Measurements from ENCODE around the gene SUN5. TPM values are rescaled to one million over a fixed set of nuclear protein-coding genes. Genes with fewer than 3 reads are reported as not detected.

The SUN5 gene
- total RNA-seq, 1 experiment from 2014 or later: not detected

- no peaks in the 10 kb centered on the region for H3K4me1 ChIP-seq
- H3K4me3 ChIP-seq (ENCODE audit: low read depth, low read length): no peak overlapping the region
- peaks cover 10% of the 10 kb centered on the region for H3K9me3 Mint-ChIP-seq (ENCODE audit: unreplicated experiment)
- DNase-seq: no peak
- no TSS peak for BruUV-seq (replicated peaks)
- H3K27me3 ChIP-seq (replicated peaks; ENCODE audit: control insufficient read depth, insufficient read depth, low read length): peaks cover 3% of the 10 kb centered on the region
- TF ChIP-seq, protein P1, sequence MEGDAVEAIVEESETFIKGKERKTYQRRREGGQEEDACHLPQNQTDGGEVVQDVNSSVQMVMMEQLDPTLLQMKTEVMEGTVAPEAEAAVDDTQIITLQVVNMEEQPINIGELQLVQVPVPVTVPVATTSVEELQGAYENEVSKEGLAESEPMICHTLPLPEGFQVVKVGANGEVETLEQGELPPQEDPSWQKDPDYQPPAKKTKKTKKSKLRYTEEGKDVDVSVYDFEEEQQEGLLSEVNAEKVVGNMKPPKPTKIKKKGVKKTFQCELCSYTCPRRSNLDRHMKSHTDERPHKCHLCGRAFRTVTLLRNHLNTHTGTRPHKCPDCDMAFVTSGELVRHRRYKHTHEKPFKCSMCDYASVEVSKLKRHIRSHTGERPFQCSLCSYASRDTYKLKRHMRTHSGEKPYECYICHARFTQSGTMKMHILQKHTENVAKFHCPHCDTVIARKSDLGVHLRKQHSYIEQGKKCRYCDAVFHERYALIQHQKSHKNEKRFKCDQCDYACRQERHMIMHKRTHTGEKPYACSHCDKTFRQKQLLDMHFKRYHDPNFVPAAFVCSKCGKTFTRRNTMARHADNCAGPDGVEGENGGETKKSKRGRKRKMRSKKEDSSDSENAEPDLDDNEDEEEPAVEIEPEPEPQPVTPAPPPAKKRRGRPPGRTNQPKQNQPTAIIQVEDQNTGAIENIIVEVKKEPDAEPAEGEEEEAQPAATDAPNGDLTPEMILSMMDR (IDR thresholded peaks at IDR 0.05; ENCODE audit: insufficient read depth in 1 of 2, low read depth in 1 of 2, low read length in 1 of 2, severe bottlenecking in 1 of 2, unreplicated experiment in 1 of 2): no peak
- H3K27me3 Mint-ChIP-seq (ENCODE audit: insufficient read depth, unreplicated experiment): peaks cover 18% of the 10 kb centered on the region
- peaks cover 10% of the 10 kb centered on the region for H3K9me3 ChIP-seq
- no peaks in the 10 kb centered on the region for H3K36me3 Mint-ChIP-seq (ENCODE audit: insufficient read depth, unreplicated experiment)
- no peaks in the 10 kb centered on the region for H3K4me1 Mint-ChIP-seq (ENCODE audit: low read depth, unreplicated experiment)
- H3K4me3 Mint-ChIP-seq (ENCODE audit: unreplicated experiment): no peak overlapping the region
- POLR2A ChIA-PET: no interaction called here
- H3K36me3 ChIP-seq (ENCODE audit: control insufficient read depth, insufficient read depth, low read length): no peaks in the 10 kb centered on the region
- CTCF ChIA-PET: no interaction called here
- H3K27ac Mint-ChIP-seq (ENCODE audit: unreplicated experiment): no peak overlapping the region
- intact Hi-C loops (cut with micrococcal nuclease; ENCODE audit: unreplicated experiment): loop anchor here (5.0 to 10.0 kb wide), 2 partner anchors 89 to 104 kb away; no protein-coding TSS in a partner anchor
Observed at GRCh38 chr20:33008336-33009213, 4.3 kb upstream of the SUN5 start.

DNA sequence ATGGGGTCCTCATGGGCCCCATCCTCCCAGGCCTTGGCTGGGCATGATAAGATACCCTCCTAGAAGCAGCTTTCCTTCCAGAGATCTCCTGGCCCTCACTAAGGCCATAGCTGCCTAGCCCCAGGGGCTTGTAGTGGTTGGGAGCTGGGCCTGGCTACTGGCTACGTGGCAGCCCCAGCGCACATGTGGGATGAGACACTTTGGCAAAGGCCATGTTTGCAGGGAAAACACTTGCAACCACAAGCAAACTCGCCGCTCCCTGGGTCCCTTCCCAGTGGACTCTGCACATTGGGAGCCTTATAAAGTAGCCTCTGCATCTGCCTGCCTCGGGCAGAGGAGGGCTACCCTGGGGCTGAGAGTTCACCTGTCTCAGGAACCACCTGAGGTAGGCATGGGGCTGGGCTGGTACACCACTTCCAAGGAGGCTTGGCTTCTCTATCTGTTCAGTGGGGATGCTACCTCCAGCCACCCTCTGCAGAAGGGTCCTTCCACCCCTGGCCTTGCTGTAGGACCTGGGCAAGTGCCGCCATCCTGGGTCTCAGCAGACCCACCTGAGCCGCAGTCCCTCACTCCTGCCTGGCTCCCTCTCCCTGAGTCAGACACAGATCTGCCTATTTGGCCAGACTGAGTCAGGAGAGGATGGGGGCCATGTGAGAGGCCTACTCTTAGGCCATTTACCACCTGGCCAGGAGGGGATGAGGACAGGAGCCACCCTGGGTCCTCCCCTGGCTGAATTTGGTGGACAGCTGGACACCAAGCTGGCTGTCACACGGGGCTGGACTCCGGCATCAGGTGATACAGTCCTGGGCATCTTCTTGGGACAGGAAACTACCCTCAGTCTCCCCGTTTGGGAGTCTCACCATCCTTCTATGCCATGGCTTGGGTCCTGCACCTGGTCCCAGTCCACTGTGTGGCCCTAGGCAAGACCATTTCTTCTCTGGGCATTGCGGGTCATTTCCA lies 3.4 kb upstream of the SUN5 start, which contains the start of gene BPIFB2:
BPIFB2 (plus strand) TSS at position 329 of the 960 bp plus-strand sequence. CDS start 871 bp downstream, outside the sequence.
- H3K36me3 Mint-ChIP-seq (ENCODE audit: insufficient read depth, unreplicated experiment): no peaks in the 10 kb centered on the region
- TF ChIP-seq, protein P1 (IDR thresholded peaks at IDR 0.05; ENCODE audit: insufficient read depth in 1 of 2, low read depth in 1 of 2, low read length in 1 of 2, severe bottlenecking in 1 of 2, unreplicated experiment in 1 of 2): no peak
- ChIA-PET CTCF (no interaction called here), POLR2A (no interaction called here)
- no peaks in the 10 kb centered on the region for H3K36me3 ChIP-seq (ENCODE audit: control insufficient read depth, insufficient read depth, low read length)
- no peak within 1 kb of the TSS for H3K4me3 ChIP-seq (ENCODE audit: low read depth, low read length)
- intact Hi-C loops (cut with micrococcal nuclease; ENCODE audit: unreplicated experiment): loop anchor here (5.0 to 10.0 kb wide), 2 partner anchors 90 to 103 kb away; no protein-coding TSS in a partner anchor
- H3K27ac Mint-ChIP-seq (ENCODE audit: unreplicated experiment): no peak within 1 kb of the TSS
- no peaks in the 10 kb centered on the region for H3K4me1 Mint-ChIP-seq (ENCODE audit: low read depth, unreplicated experiment)
- H3K9me3 Mint-ChIP-seq (ENCODE audit: unreplicated experiment): peaks cover 10% of the 10 kb centered on the region
- peaks cover 10% of the 10 kb centered on the region for H3K9me3 ChIP-seq
- DNase-seq: no peak
- no peak within 1 kb of the TSS for H3K4me3 Mint-ChIP-seq (ENCODE audit: unreplicated experiment)
- BruUV-seq (replicated peaks): no TSS peak
- peaks cover 18% of the 10 kb centered on the region for H3K27me3 Mint-ChIP-seq (ENCODE audit: insufficient read depth, unreplicated experiment)
- peaks cover 3% of the 10 kb centered on the region for H3K27me3 ChIP-seq (replicated peaks; ENCODE audit: control insufficient read depth, insufficient read depth, low read length)
- no peaks in the 10 kb centered on the region for H3K4me1 ChIP-seq

DNA sequence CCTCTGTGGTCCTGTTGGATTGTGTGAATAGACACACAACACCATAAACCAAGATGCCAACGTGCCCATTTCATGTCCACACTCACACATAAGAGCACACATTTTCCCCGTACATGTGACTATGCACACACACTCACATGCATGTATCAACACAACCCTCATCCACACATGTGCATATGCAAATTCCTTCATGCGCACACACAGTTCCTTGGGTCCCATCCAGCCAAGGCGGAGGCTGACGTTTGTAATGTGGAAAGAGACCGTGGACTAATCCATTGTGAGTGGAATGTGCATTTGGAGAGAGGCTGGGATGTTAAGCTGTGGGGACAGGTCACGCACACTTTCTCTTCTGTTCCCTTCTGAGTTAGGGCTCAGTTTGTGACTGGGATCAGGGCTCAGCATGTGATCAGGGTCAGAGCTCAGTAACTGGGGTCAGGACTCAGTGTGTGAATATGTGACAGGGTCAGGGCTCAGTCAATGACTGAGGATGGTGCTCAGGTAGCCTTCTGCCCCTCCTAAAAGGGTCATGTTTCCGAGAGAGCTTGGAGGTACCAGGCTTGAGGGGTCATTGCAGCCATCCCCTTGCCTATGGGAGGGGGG lies 2.6 kb upstream of the SUN5 start:
- Histone ChIP-seq H3K4me1 (no peaks in the 10 kb centered on the region), H3K36me3 (ENCODE audit: control insufficient read depth, insufficient read depth, low read length) (no peaks in the 10 kb centered on the region), H3K9me3 (peaks cover 10% of the 10 kb centered on the region), H3K27me3 (replicated peaks; ENCODE audit: control insufficient read depth, insufficient read depth, low read length) (peaks cover 3% of the 10 kb centered on the region), H3K4me3 (ENCODE audit: low read depth, low read length) (no peak overlapping the region)
- TF ChIP-seq, protein P1 (IDR thresholded peaks at IDR 0.05; ENCODE audit: insufficient read depth in 1 of 2, low read depth in 1 of 2, low read length in 1 of 2, severe bottlenecking in 1 of 2, unreplicated experiment in 1 of 2): no peak
- Mint-ChIP-seq H3K27ac (ENCODE audit: unreplicated experiment) (no peak overlapping the region), H3K4me1 (ENCODE audit: low read depth, unreplicated experiment) (no peaks in the 10 kb centered on the region), H3K27me3 (ENCODE audit: insufficient read depth, unreplicated experiment) (peaks cover 17% of the 10 kb centered on the region), H3K9me3 (ENCODE audit: unreplicated experiment) (peaks cover 10% of the 10 kb centered on the region), H3K4me3 (ENCODE audit: unreplicated experiment) (no peak overlapping the region), H3K36me3 (ENCODE audit: insufficient read depth, unreplicated experiment) (no peaks in the 10 kb centered on the region)
- intact Hi-C loops (cut with micrococcal nuclease; ENCODE audit: unreplicated experiment): loop anchor here (5.0 to 10.0 kb wide), 2 partner anchors 90 to 102 kb away; no protein-coding TSS in a partner anchor
- CTCF ChIA-PET: no interaction called here
- POLR2A ChIA-PET: no interaction called here
- BruUV-seq (replicated peaks): no TSS peak
- DNase-seq: no peak
